ENCODE results near the gene ERG.

ERG gene

GRCh38 chr21:38428211-38428610, 70.1 kb downstream of the ERG start:
- no peak for DNase-seq

GRCh38 chr21:38424305-38425019, 73.8 kb downstream of the ERG start:
- no peak for DNase-seq

- DNase-seq, result no peak
Measured at GRCh38 chr21:38422082-38422481, 76.2 kb downstream of the ERG start.

- DNase-seq, result no peak
Measured at GRCh38 chr21:38420140-38420539, 78.1 kb downstream of the ERG start.

GRCh38 chr21:38417726-38418125, 80.6 kb downstream of the ERG start:
- no peak for DNase-seq

GRCh38 chr21:38416791-38417190, 81.5 kb downstream of the ERG start:
- no peak for DNase-seq

DNA sequence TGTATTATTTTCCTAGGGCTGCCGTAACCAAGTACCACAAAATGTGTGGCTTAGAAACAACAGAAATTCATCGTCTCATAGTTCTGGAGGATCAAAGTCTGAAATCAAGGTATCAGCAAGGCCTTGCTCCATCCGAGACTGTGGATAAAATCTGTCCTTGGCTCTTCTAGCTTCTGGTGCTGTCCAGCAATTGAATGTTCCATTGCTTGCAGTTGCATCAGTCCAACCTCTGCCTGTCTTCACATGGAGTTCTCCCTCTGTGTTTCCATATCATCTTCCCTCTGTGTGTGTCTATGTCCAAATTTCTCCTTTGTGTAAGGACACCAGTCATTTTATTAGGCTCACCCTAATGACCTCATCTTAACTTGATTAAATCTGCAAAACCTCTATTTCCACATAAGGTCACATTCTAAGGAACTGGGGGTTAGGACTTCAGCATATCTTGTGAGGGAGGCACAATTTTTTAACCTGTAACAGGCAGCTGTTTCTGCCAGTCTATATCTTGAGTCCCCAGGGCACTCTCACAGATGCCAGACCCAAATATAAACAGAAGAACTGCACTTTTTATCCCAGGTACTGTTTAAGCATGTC, 84.2 kb downstream of the ERG start:
- no peak for DNase-seq

- DNase-seq, result no peak
Measured at GRCh38 chr21:38410466-38410865, 87.8 kb downstream of the ERG start.

- no peak for DNase-seq
Measured at GRCh38 chr21:38409907-38410306, 88.4 kb downstream of the ERG start.

DNA sequence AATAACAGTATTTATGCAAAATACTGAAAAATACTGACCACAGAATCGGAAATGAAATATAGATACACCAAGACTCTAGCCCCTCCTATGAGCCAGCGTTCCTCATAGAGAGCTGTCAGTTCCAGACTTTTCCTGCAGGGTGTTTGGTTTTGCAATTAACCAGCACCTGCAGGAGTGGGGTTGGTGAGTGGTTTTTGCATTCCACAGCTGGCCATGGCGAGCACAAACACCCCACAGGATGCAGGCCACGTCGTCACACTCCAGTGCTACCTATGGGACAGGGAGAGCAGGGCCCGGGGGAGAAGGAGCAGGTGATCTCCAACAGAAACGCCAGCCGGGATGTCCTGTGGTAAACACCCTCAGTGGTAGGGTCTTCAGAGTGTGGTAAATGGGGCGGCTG, 94.1 kb downstream of the ERG start:
- DNase-seq, result no peak

- no peak for DNase-seq
Measured at GRCh38 chr21:38402795-38403194, 95.5 kb downstream of the ERG start.

DNA sequence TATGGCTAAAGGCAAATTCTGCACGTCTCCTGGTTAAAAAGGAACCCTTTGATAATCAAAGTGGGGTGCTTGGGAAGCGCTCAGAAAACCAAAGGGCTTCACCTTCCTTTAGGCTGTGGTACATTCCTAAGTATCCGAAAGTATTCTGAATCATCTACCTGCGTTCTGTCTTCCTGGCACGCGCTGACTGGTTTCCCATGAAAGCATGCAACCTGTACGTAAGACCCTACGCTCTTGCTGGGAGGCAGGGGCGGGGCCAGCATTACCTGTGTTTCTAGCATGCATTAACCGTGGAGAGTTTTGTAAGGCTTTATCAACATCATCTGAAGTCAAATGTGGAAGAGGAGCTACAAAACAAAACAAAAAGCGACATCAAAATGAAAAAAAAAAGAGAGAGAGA, 96.0 kb downstream of the ERG start:
- DNase-seq, result no peak

- no peak for DNase-seq
Measured at GRCh38 chr21:38401191-38401926, 96.9 kb downstream of the ERG start.

GRCh38 chr21:38400195-38400919, 97.9 kb downstream of the ERG start:
- no peak for DNase-seq

- no peak for DNase-seq
Measured at GRCh38 chr21:38399103-38399502, 99.2 kb downstream of the ERG start.

DNA sequence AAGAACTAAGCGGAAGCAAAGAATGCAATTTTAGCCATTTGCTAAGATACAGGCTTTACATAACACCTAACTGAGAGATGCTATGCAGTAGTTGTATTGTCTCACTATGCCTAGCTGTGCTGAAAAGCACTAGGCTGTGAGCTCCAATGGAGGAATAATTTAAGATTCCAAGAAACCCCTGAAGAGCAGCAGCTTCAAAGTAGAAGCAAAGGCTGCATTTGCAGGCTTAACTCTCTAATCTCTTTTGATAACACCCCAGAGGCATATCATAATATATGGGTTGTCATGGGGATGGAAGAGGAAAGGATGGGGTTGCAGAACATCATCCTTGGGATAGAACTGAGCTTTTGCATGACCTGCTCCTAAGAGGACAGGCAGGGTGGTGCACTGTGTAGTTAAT, 102.0 kb downstream of the ERG start:
- DNase-seq, result no peak

DNA sequence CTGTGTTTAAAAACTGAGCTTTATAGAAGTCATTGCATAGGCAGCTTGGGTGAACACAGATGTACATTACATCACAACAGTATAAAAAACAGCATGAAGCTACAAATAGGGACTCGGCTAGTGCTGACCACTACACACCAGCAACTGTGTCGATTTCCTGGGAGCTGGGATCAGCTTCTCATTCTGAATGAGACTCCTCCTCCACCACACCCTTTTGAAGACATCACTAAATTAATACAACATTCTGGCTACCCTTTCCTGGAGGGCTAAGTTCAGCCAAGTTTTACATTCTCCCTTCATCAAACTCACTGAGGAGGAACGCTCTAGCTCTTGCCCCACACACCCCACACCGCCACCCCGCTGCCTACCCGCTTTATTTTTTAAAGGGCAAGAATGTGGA, 102.7 kb downstream of the ERG start:
- no peak for DNase-seq

DNA sequence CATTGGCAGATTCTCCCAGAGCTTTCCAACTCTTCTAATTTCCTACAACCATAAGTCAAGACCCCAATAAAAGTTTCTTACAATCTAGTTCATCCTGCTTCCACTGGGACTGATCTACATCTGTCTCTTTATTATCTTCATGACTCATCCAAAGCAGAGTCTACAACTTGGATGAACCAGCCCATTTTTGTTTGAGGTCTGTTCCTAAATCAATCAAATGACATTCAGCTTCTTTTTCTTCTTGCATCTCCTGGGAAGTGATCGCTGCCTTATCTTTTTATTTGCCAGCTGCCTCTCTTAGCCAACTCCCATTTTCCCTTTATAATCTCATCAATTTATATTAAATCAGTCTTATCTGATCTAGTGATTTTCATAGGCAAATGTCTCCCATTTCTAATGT, 105.6 kb downstream of the ERG start:
- no peak for DNase-seq

DNA sequence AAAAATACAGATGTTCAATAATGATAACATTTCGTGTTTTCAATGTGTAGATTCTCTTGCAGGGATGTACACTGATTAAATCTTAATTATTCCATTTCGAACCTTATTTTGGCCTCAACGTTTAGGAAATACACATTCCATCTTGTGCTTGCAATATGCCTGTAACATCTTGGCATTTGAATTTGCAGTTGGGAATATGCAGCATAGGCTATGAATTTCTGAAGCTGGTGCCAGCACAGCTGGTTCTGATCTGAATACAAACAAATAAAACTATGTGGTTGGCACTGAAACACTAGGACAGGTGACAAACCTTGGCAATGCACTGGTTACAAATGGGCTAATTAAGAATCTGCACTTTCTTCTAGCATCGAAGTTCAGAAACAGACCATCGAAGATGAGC, 108.4 kb downstream of the ERG start:
- DNase-seq, result no peak

DNA sequence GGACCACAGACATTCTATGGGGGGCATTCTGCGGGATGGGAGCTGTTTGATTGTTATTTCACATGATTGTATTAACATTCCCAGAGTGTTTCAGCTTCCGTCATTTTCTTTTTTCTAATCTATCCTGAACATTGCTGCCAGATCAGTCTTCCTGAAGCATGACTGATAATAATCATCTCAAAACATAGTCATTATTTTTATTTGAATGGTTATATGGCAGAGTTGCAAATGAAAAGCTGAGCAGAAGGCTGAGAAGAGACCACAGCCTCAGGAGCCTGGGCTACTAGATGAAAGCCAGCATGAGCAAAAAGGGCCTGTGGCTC, 109.0 kb downstream of the ERG start:
- no peak for DNase-seq

GRCh38 chr21:38388647-38389353, 109.5 kb downstream of the ERG start:
- DNase-seq, result no peak

DNA sequence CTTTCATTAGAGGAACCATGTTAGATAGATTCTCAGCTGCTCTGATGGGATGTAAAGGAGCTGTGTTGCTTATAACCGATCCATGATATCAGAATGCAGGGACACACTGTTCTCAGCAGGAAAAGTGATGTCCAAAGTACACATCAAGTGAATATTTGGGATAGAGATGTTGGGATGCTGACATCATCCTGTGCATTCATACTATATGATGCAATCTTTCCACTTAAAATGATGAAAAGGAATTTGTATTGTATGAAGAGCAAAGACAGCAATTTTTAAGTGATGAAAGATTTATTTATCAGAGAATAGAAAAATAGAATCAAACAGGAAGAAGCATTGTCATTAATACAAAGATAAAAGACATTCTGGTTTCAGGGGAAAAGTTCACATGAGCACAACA, 110.1 kb downstream of the ERG start:
- no peak for DNase-seq

DNA sequence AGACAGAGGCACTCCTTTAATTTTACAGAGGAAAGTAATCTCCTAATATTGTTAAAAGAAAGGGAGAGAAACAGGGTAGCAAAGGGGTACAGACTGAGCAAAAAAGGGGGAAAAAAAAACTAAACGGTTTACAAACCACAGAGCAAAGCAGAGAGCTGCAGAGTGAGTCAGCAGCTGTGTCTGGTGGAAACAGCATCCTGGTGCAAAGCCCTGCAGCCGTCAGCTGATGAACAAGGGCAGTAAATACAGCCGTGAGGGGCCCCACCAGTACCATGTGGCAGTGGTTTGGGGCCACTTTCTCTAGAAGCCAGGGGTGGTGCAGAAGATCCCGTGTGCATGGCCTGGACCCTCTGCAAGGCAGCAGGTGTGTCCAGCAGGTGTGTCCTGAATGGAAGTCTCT, 111.3 kb downstream of the ERG start:
- no peak for DNase-seq

All from NCI-H187 treated with DMSO at 0.1 percent for 48 hours (cell line).